ENCODE results near the gene NEDD4L.
"Not testable (repeated sequence)": the region's sequence is repeated elsewhere in the genome, so short reads cannot be mapped to it uniquely, and the experiment has no call there.

The NEDD4L gene

GRCh38 chr18:58378411-58379379 lies 334.7 kb downstream of the NEDD4L start:
- DNase-seq (ENCODE audit: low spot score): no peak

GRCh38 chr18:58379443-58379842 lies 335.4 kb downstream of the NEDD4L start:
- DNase-seq (ENCODE audit: low spot score): no peak

GRCh38 chr18:58380113-58380512 lies 336.1 kb downstream of the NEDD4L start:
- DNase-seq (ENCODE audit: low spot score): not testable (repeated sequence)

- DNase-seq (ENCODE audit: low spot score): no peak
Observed at GRCh38 chr18:58381676-58382411, 337.8 kb downstream of the NEDD4L start.

- DNase-seq (ENCODE audit: low spot score): no peak
Observed at GRCh38 chr18:58382446-58382845, 338.4 kb downstream of the NEDD4L start.

- DNase-seq (ENCODE audit: low spot score): no peak
Observed at GRCh38 chr18:58385472-58385871, 341.4 kb downstream of the NEDD4L start.

GRCh38 chr18:58386780-58387179 lies 342.8 kb downstream of the NEDD4L start:
- DNase-seq (ENCODE audit: low spot score): no peak

- no peak for DNase-seq (ENCODE audit: low spot score)
Observed at GRCh38 chr18:58387716-58388115, 343.7 kb downstream of the NEDD4L start.

GRCh38 chr18:58388736-58389135 lies 344.7 kb downstream of the NEDD4L start:
- no peak for DNase-seq (ENCODE audit: low spot score)

- DNase-seq (ENCODE audit: low spot score): no peak
Observed at GRCh38 chr18:58389745-58390144, 345.7 kb downstream of the NEDD4L start.

- no peak for DNase-seq (ENCODE audit: low spot score)
Observed at GRCh38 chr18:58390399-58390798, 346.4 kb downstream of the NEDD4L start.

GRCh38 chr18:58391231-58391825 lies 347.3 kb downstream of the NEDD4L start:
- DNase-seq (ENCODE audit: low spot score): no peak

GRCh38 chr18:58391932-58392323 lies 347.9 kb downstream of the NEDD4L start:
- no peak for DNase-seq (ENCODE audit: low spot score)

GRCh38 chr18:58392324-58393000 lies 348.4 kb downstream of the NEDD4L start:
- no peak for DNase-seq (ENCODE audit: low spot score)

GRCh38 chr18:58393295-58393694 lies 349.3 kb downstream of the NEDD4L start:
- DNase-seq (ENCODE audit: low spot score): no peak

GRCh38 chr18:58394046-58394445 lies 350.0 kb downstream of the NEDD4L start:
- no peak for DNase-seq (ENCODE audit: low spot score)

GRCh38 chr18:58394602-58395425 lies 350.8 kb downstream of the NEDD4L start:
- DNase-seq (ENCODE audit: low spot score): no peak

GRCh38 chr18:58396144-58396543 lies 352.1 kb downstream of the NEDD4L start:
- no peak for DNase-seq (ENCODE audit: low spot score)

GRCh38 chr18:58396966-58397365 lies 352.9 kb downstream of the NEDD4L start:
- no peak for DNase-seq (ENCODE audit: low spot score)

GRCh38 chr18:58397385-58398132 lies 353.5 kb downstream of the NEDD4L start:
- no peak for DNase-seq (ENCODE audit: low spot score)

All from iPS-NIHi11 (cell line).